ENCODE measurements around the gene DNPH1. TPM values are rescaled to one million over a fixed set of nuclear protein-coding genes. Genes with fewer than 3 reads are reported as not detected.

The DNPH1 gene
- total RNA-seq, 1 experiment from 2014 or later: 91.0 TPM

DNA sequence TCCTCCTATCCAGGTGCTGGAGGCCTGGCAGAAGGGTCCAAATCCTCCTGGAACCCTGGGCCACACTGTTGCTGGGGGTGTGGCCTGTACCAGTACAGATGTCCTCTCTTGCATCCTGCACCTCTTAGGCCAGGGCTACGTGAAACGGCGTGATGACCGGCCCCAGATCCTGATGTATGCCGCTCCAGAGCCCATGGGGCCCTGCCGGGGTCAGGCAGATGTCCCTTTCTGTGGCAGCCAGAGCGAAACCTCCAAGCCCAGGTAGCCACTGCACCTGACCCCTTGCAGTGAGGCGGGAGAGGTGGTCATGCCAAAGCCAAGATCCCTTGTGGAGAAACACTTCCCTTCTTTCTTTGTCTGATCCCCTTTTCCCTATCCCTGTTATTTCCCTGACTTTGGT is 14.2 kb downstream of the DNPH1 start:
- no peak overlapping the region for H3K27ac Mint-ChIP-seq (ENCODE audit: low read depth, unreplicated experiment)
- ChIA-PET CTCF (no interaction called here), POLR2A (no interaction called here)
- intact Hi-C loops (cut with micrococcal nuclease): no loop called here
- BruUV-seq (replicated peaks): no TSS peak
- H3K27me3 Mint-ChIP-seq (ENCODE audit: insufficient read depth, unreplicated experiment): no peaks in the 10 kb centered on the region
- no peaks in the 10 kb centered on the region for H3K4me1 Mint-ChIP-seq (ENCODE audit: insufficient read depth, unreplicated experiment)
- TF ChIP-seq, protein P1, sequence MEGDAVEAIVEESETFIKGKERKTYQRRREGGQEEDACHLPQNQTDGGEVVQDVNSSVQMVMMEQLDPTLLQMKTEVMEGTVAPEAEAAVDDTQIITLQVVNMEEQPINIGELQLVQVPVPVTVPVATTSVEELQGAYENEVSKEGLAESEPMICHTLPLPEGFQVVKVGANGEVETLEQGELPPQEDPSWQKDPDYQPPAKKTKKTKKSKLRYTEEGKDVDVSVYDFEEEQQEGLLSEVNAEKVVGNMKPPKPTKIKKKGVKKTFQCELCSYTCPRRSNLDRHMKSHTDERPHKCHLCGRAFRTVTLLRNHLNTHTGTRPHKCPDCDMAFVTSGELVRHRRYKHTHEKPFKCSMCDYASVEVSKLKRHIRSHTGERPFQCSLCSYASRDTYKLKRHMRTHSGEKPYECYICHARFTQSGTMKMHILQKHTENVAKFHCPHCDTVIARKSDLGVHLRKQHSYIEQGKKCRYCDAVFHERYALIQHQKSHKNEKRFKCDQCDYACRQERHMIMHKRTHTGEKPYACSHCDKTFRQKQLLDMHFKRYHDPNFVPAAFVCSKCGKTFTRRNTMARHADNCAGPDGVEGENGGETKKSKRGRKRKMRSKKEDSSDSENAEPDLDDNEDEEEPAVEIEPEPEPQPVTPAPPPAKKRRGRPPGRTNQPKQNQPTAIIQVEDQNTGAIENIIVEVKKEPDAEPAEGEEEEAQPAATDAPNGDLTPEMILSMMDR (IDR thresholded peaks at IDR 0.05; ENCODE audit: unreplicated experiment): no peak
- DNase-seq (ENCODE audit: unreplicated experiment): no peak
- H3K36me3 Mint-ChIP-seq (ENCODE audit: insufficient read depth, unreplicated experiment): peaks cover 41% of the 10 kb centered on the region
- no peaks in the 10 kb centered on the region for H3K9me3 Mint-ChIP-seq (ENCODE audit: unreplicated experiment)
- H3K4me3 Mint-ChIP-seq (ENCODE audit: unreplicated experiment): no peak overlapping the region

DNA sequence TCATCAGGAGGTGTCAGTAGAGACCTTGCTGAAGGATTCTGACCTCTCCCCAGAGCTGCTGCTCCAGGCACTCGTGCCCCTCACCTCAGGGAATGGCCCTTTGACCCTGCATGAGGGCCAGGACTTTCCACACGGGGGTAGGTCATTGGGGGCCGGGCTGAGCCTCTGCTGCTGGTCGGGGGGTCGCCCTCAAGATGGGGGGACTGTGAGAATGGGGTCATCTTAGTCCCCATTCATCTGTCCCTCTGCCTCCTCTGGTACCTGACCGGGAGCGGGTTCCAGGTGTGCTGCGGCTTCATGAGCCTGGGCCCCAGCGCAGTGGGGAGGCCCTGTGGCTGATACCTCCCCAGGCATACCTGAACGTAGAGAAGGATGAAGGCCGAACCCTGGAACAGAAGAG is 15.8 kb downstream of the DNPH1 start:
- no TSS peak for BruUV-seq (replicated peaks)
- no peaks in the 10 kb centered on the region for H3K27me3 Mint-ChIP-seq (ENCODE audit: insufficient read depth, unreplicated experiment)
- ChIA-PET POLR2A (no interaction called here), CTCF (interaction anchor here (1.0 to 1.8 kb wide), 2 partner anchors 16 to 21 kb away, joined by 5 to 6 read pairs; partner anchors contain the start of gene DNPH1)
- no peak overlapping the region for H3K4me3 Mint-ChIP-seq (ENCODE audit: unreplicated experiment)
- peaks cover 33% of the 10 kb centered on the region for H3K36me3 Mint-ChIP-seq (ENCODE audit: insufficient read depth, unreplicated experiment)
- no peak for DNase-seq (ENCODE audit: unreplicated experiment)
- TF ChIP-seq, protein P1 (IDR thresholded peaks at IDR 0.05; ENCODE audit: unreplicated experiment): no peak
- H3K9me3 Mint-ChIP-seq (ENCODE audit: unreplicated experiment): no peaks in the 10 kb centered on the region
- no peak overlapping the region for H3K27ac Mint-ChIP-seq (ENCODE audit: low read depth, unreplicated experiment)
- no peaks in the 10 kb centered on the region for H3K4me1 Mint-ChIP-seq (ENCODE audit: insufficient read depth, unreplicated experiment)
- intact Hi-C loops (cut with micrococcal nuclease): no loop called here

DNA sequence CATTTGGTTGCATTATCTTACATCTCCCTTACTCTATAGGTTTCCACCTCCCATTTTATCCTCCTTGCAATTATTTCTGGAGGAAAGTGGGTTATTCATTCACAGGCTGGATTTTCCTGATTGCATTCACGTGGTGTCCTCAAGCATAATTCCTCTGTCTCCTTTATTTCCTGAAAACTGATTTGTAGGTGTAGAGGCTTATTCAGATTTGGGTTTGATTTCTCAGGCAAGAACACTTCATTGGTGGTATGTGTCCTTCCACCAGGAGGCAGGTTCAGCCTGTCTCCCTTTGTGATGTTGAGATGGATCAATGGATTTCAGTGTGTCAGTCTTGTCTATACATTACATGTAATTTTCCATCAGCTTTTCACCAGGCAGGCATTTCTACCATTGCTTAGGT is 17.3 kb downstream of the DNPH1 start:
- Mint-ChIP-seq H3K36me3 (ENCODE audit: insufficient read depth, unreplicated experiment) (peaks cover 24% of the 10 kb centered on the region), H3K27ac (ENCODE audit: low read depth, unreplicated experiment) (no peak overlapping the region), H3K4me1 (ENCODE audit: insufficient read depth, unreplicated experiment) (no peaks in the 10 kb centered on the region), H3K4me3 (ENCODE audit: unreplicated experiment) (no peak overlapping the region), H3K9me3 (ENCODE audit: unreplicated experiment) (no peaks in the 10 kb centered on the region), H3K27me3 (ENCODE audit: insufficient read depth, unreplicated experiment) (no peaks in the 10 kb centered on the region)
- TF ChIP-seq, protein P1 (IDR thresholded peaks at IDR 0.05; ENCODE audit: unreplicated experiment): no peak
- CTCF ChIA-PET: interaction anchor here (1.6 kb wide), 1 partner anchor 12 kb away, joined by 3 read pairs; no protein-coding TSS in a partner anchor
- intact Hi-C loops (cut with micrococcal nuclease): no loop called here
- POLR2A ChIA-PET: interaction anchor here (1.3 kb wide), 1 partner anchor 7 kb away, joined by 3 read pairs; no protein-coding TSS in a partner anchor
- no TSS peak for BruUV-seq (replicated peaks)
- no peak for DNase-seq (ENCODE audit: unreplicated experiment)

GRCh38 chr6:43207286-43207685 is 22.0 kb downstream of the DNPH1 start:
- no peaks in the 10 kb centered on the region for H3K4me1 Mint-ChIP-seq (ENCODE audit: insufficient read depth, unreplicated experiment)
- H3K27ac Mint-ChIP-seq (ENCODE audit: low read depth, unreplicated experiment): no peak overlapping the region
- TF ChIP-seq, protein P1 (IDR thresholded peaks at IDR 0.05; ENCODE audit: unreplicated experiment): no peak
- no peaks in the 10 kb centered on the region for H3K27me3 Mint-ChIP-seq (ENCODE audit: insufficient read depth, unreplicated experiment)
- no peak for DNase-seq (ENCODE audit: unreplicated experiment)
- intact Hi-C loops (cut with micrococcal nuclease): no loop called here
- H3K9me3 Mint-ChIP-seq (ENCODE audit: unreplicated experiment): no peaks in the 10 kb centered on the region
- peaks cover 27% of the 10 kb centered on the region for H3K36me3 Mint-ChIP-seq (ENCODE audit: insufficient read depth, unreplicated experiment)
- no TSS peak for BruUV-seq (replicated peaks)
- ChIA-PET POLR2A (no interaction called here), CTCF (no interaction called here)
- no peak overlapping the region for H3K4me3 Mint-ChIP-seq (ENCODE audit: unreplicated experiment)
